ENCODE measurements around the gene NPIPB8.
"Not testable (repeated sequence)": the region's sequence is repeated elsewhere in the genome, so short reads cannot be mapped to it uniquely, and the experiment has no call there.

NPIPB8 gene

DNA sequence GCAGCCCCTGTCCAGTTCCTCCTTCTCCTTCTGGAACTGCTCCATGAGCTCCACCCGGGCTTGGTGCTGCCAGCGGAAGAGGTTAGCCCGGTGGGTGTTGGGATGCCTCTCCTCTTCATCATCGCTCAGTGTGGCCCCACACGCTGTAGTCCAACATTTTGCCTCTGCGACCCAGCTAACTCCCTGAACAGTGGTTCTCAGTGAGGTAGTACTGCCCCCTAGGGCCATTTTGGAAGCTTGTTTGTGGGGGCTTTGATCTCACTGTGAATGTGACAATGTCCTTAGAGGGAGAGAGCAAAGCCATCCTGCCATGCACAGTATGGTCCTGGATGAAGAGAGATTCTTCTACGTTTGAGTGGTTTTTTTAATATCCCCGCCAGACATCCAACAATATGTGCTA, 63.5 kb downstream of the NPIPB8 start:
- in situ Hi-C loops (cut with MboI; ENCODE audit: low sequenced_read_pairs); H3K9me3 ChIP-seq: not testable (repeated sequence)

DNA sequence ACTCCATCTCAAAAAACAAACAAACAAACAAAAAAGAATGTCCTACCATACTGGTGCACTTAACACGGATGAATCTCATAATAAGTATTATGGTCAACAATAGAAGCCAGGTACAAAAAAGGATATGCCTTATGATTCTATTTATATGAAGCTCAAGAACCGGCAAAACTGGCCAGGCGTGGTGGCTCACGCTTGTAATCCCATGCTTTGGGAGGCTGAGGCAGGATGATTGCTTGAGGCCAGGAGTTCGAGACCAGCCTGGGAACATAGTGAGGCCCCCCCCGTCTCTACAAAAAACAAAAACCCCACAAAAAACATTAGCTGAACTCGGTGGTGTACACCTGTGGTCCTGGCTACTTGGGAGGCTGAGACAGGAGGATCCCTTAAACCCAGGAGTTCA, 66.4 kb downstream of the NPIPB8 start:
- H3K4me1 ChIP-seq; in situ Hi-C loops (cut with MboI; ENCODE audit: low sequenced_read_pairs); DNase-seq (ENCODE audit: low spot score in 2 of 2); H3K9me3 ChIP-seq; H3K27me3 ChIP-seq (ENCODE audit: low read depth); H3K36me3 ChIP-seq (replicated peaks); H3K4me3 ChIP-seq: not testable (repeated sequence)

More for the DNA sequence above, 63.5 kb downstream of the NPIPB8 start:
- DNase-seq (ENCODE audit: low spot score in 2 of 2); H3K27me3 ChIP-seq (ENCODE audit: low read depth); H3K36me3 ChIP-seq (replicated peaks); H3K4me3 ChIP-seq; H3K4me1 ChIP-seq: not testable (repeated sequence)
